ENCODE data around the gene DFFB. TPM values are rescaled to one million over a fixed set of nuclear protein-coding genes. Genes with fewer than 3 reads are reported as not detected.

DFFB gene
- total and polyA plus RNA-seq, 2 of the 4 experiments (the other 2 are of a cell fraction) = 6.5 to 7.3 TPM

- Histone ChIP-seq H3K27me3 (ENCODE audit: control insufficient read depth, insufficient read depth, low read length) (no peaks in the 10 kb centered on the region), H2BK20ac (ENCODE audit: low read depth, low read length) (no peak overlapping the region), H4K91ac (ENCODE audit: insufficient read depth, low read depth, low read length) (no peak overlapping the region), H3K9me3 (ENCODE audit: control insufficient read depth, insufficient read depth, low read length) (peaks cover 10% of the 10 kb centered on the region), H3K79me1 (ENCODE audit: low read depth in 1 of 2, low read length in 2 of 2) (no peaks in the 10 kb centered on the region), H3K23ac (ENCODE audit: low read depth, low read length) (no peak overlapping the region), H3K9ac (ENCODE audit: low read depth, low read length) (no peak overlapping the region), H2AFZ (replicated peaks; ENCODE audit: low read length, poor library complexity) (no peak overlapping the region), H3K4me1 (ENCODE audit: control insufficient read depth, insufficient read depth, low read length) (no peaks in the 10 kb centered on the region), H4K5ac (ENCODE audit: low read depth, low read length) (no peak overlapping the region), H3K18ac (ENCODE audit: low read depth, low read length) (no peak overlapping the region), H2BK5ac (ENCODE audit: low read depth, low read length, poor library complexity, severe bottlenecking) (no peak overlapping the region), H3K56ac (ENCODE audit: extremely low read depth, insufficient read depth, low read length) (no peak overlapping the region), H3K4me3 (ENCODE audit: insufficient read depth, low read depth, low read length) (no peak overlapping the region), H3K14ac (replicated peaks; ENCODE audit: low read depth, low read length) (no peak overlapping the region), H2BK15ac (ENCODE audit: low read depth, low read length) (no peak overlapping the region), H4K20me1 (ENCODE audit: insufficient read depth, low read length) (no peaks in the 10 kb centered on the region), H3K4me2 (ENCODE audit: low read depth, low read length) (no peak overlapping the region), H3K27ac (ENCODE audit: insufficient read depth, low read length) (no peak overlapping the region), H3K4ac (ENCODE audit: low read depth, low read length) (no peak overlapping the region), H2BK120ac (ENCODE audit: low read depth, low read length) (no peak overlapping the region), H4K8ac (ENCODE audit: low read depth in 2 of 2, low read length in 2 of 2) (no peak overlapping the region), H3K9me1 (ENCODE audit: insufficient read depth, low read length) (no peaks in the 10 kb centered on the region), H2AK9ac (replicated peaks; ENCODE audit: low read depth, low read length, poor library complexity) (no peak overlapping the region), H2AK5ac (ENCODE audit: low read depth, low read length) (no peak overlapping the region), H3K36me3 (ENCODE audit: control insufficient read depth, insufficient read depth, low read length) (peaks cover 32% of the 10 kb centered on the region)
- in situ Hi-C loops (cut with MboI; ENCODE audit: low sequenced_read_pairs) (loop anchor here (5.0 kb wide), 1 partner anchor 51 kb away; no protein-coding TSS in a partner anchor), intact Hi-C loops (cut with micrococcal nuclease) (no loop called here), dilution Hi-C loops (cut with HindIII; ENCODE audit: low sequenced_read_pairs, unreplicated experiment) (no loop called here)
- no peak for TF ChIP-seq NFE2L2 (IDR thresholded peaks at IDR 0.05; ENCODE audit: low read depth, low read length)
- TF ChIP-seq ELK1 (IDR thresholded peaks at IDR 0.05; ENCODE audit: borderline replicate concordance, low read depth, low read length) = no peak
- no peak for TF ChIP-seq CTCF (conservative IDR thresholded peaks at IDR 0.05; ENCODE audit: low read depth, low read length)
- TF ChIP-seq MXI1 (IDR thresholded peaks at IDR 0.05; ENCODE audit: borderline replicate concordance, low read depth, low read length) = no peak
- TF ChIP-seq FOS (IDR thresholded peaks at IDR 0.05; ENCODE audit: low read depth, low read length) = no peak
- TF ChIP-seq RAD21 (IDR thresholded peaks at IDR 0.05; ENCODE audit: low read length) = no peak
- no peak for TF ChIP-seq MAZ (IDR thresholded peaks at IDR 0.05; ENCODE audit: borderline replicate concordance, low read depth, low read length)
- TF ChIP-seq CHD1 (IDR thresholded peaks at IDR 0.05; ENCODE audit: low read depth, low read length) = no peak
- no peak for TF ChIP-seq RCOR1 (IDR thresholded peaks at IDR 0.05; ENCODE audit: insufficient replicate concordance, low read length)
- no peak for TF ChIP-seq SMC3 (IDR thresholded peaks at IDR 0.05; ENCODE audit: low read depth, low read length)
- 98% methylated on average over 11 of the region's 18 CpGs; no CpG with 5 or more reads in 1 of the 2 experiments for WGBS, 2 experiments (ENCODE audit: extremely low coverage in 2 of 2, insufficient read length in 1 of 2)
- CTCF ChIA-PET = interaction anchor here (0.8 to 1.0 kb wide), 2 partner anchors 12 to 26 kb away, joined by 3 read pairs; no protein-coding TSS in a partner anchor
- POLR2A ChIA-PET (ENCODE audit: unreplicated experiment) = no interaction called here
- DNase-seq (no peak), ATAC-seq (ENCODE audit: low read depth) (no peak)
- BruUV-seq (replicated peaks) = no TSS peak
Measured at GRCh38 chr1:3883194-3883925, 26.1 kb downstream of the DFFB start.
